Activated CD8-positive, alpha-beta T cell treated with anti-CD3 and anti-CD28 coated beads for 36 hours (primary cell): Measurements from ENCODE around the gene MTFP1. TPM values are rescaled to one million over a fixed set of nuclear protein-coding genes. Genes with fewer than 3 reads are reported as not detected.

Experiments used
- ATAC-seq: fragments of 200-7000 bp; cut with Tn5 transposase; one replicate; pipeline ENCODE4 v1.10.0; 2021; ENCODE audit warnings: mild to moderate bottlenecking, moderate library complexity
- CTCF ChIA-PET: fragments of 350-600 bp; sonication (Branson Sonifier 250); formaldehyde crosslinking; loops from one replicate; lab custom pipeline; 2021; ENCODE audit warnings: antibody characterized with exemption; lab: Charles Lee
- POLR2A ChIA-PET: fragments of 350-600 bp; sonication (Branson Sonifier 250); formaldehyde crosslinking; loops from one replicate; lab custom pipeline; 2021; ENCODE audit warnings: antibody characterized with exemption; lab: Charles Lee
- DNase-seq: peaks from one replicate; pipeline ENCODE4 v3.0.0-alpha.2; 2020
- H3K27ac Mint-ChIP-seq: one replicate; pipeline ENCODE4 v1.8.0; 2021; ENCODE audit warnings: mild to moderate bottlenecking, mixed read lengths
- H3K27me3 Mint-ChIP-seq: one replicate; pipeline ENCODE4 v1.8.0; 2021; ENCODE audit warnings: mixed read lengths
- H3K36me3 Mint-ChIP-seq: one replicate; pipeline ENCODE4 v1.8.0; 2021; ENCODE audit warnings: low read depth, mixed read lengths
- H3K4me1 Mint-ChIP-seq: one replicate; pipeline ENCODE4 v1.8.0; 2021; ENCODE audit warnings: low read depth, mixed read lengths
- H3K4me3 Mint-ChIP-seq: one replicate; pipeline ENCODE4 v1.8.0; 2021; ENCODE audit warnings: mild to moderate bottlenecking, moderate library complexity, mixed read lengths
- H3K9me3 Mint-ChIP-seq: one replicate; pipeline ENCODE4 v1.8.0; 2021; ENCODE audit warnings: mixed read lengths
- intact Hi-C: fragments of 100-400 bp; cut with micrococcal nuclease; formaldehyde crosslinking; loops from one replicate; pipeline ENCODE4 v1.10.0; 2022
- total RNA-seq, 2 experiments: library from RNA; stranded (reverse); gene quantifications; one replicate each; pipeline ENCODE4 v1.2.3, GENCODE V29; 2021
- TF ChIP-seq, protein P1 (sequence below): fragments of 200-600 bp; IDR thresholded peaks from one replicate; pipeline ENCODE4 v1.8.0; 2022; ENCODE audit warnings: antibody characterized with exemption, mild to moderate bottlenecking

Gene MTFP1
- total RNA-seq, 2 experiments from 2014 or later: 89.8 to 93.8 TPM

GRCh38 chr22:30383061-30383460 lies 42.5 kb upstream of the MTFP1 start:
- TF ChIP-seq, protein P1, sequence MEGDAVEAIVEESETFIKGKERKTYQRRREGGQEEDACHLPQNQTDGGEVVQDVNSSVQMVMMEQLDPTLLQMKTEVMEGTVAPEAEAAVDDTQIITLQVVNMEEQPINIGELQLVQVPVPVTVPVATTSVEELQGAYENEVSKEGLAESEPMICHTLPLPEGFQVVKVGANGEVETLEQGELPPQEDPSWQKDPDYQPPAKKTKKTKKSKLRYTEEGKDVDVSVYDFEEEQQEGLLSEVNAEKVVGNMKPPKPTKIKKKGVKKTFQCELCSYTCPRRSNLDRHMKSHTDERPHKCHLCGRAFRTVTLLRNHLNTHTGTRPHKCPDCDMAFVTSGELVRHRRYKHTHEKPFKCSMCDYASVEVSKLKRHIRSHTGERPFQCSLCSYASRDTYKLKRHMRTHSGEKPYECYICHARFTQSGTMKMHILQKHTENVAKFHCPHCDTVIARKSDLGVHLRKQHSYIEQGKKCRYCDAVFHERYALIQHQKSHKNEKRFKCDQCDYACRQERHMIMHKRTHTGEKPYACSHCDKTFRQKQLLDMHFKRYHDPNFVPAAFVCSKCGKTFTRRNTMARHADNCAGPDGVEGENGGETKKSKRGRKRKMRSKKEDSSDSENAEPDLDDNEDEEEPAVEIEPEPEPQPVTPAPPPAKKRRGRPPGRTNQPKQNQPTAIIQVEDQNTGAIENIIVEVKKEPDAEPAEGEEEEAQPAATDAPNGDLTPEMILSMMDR: no peak
- intact Hi-C loops: no loop called here
- Mint-ChIP-seq H3K36me3 (no peaks in the 10 kb centered on the region), H3K27me3 (no peaks in the 10 kb centered on the region), H3K9me3 (no peaks in the 10 kb centered on the region), H3K4me3 (no peak overlapping the region), H3K4me1 (peaks cover 9% of the 10 kb centered on the region), H3K27ac (no peak overlapping the region)
- DNase-seq (no peak), ATAC-seq (no peak)
- POLR2A ChIA-PET: interaction anchor here (1.2 kb wide), 1 partner anchor 14 kb away, joined by 3 read pairs; no protein-coding TSS in a partner anchor
- CTCF ChIA-PET: interaction anchor here (1.0 to 21.0 kb wide), 3 partner anchors 9 to 128 kb away, joined by 3 to 472 read pairs (median 5); partner anchors contain the start of gene CASTOR1

DNA sequence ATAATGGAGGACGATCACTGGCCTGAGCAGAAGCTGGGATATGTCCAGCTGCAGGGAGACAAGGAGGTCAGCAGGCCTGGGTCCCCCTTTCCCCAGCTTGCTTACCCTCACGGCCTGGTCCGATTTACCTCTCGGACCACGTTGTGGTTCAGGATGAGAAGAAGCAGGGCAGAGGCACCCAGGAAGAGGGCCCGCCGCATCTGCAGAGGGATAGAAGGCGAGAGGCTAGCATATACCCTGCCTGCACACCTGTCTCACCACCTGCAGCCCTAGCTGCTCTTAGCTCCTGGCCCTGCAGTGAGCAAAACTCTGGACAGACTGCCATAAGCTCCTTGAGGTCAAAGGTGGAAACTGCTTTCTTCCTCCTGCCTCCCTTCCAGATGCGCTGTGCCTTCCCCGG lies 39.6 kb upstream of the MTFP1 start:
- H3K4me1 Mint-ChIP-seq: peaks cover 9% of the 10 kb centered on the region

GRCh38 chr22:30386608-30386959 lies 39.0 kb upstream of the MTFP1 start:
- no peak for ATAC-seq
- Mint-ChIP-seq H3K4me1 (peaks cover 9% of the 10 kb centered on the region), H3K4me3 (peak overlapping the region; percentile 76), H3K27ac (no peak overlapping the region), H3K36me3 (no peaks in the 10 kb centered on the region), H3K27me3 (no peaks in the 10 kb centered on the region), H3K9me3 (no peaks in the 10 kb centered on the region)
- intact Hi-C loops: no loop called here
- DNase-seq: no peak
- ChIA-PET CTCF (interaction anchor here (0.9 to 21.0 kb wide), 10 partner anchors 10 to 122 kb away, joined by 3 to 472 read pairs (median 7); partner anchors contain the start of genes CASTOR1, MTFP1 and SEC14L2), POLR2A (interaction anchor here (1.3 to 2.5 kb wide), 2 partner anchors 9 to 98 kb away, joined by 4 to 19 read pairs; partner anchors contain the start of gene CASTOR1)
- TF ChIP-seq, protein P1: no peak

More for the DNA sequence above, 39.6 kb upstream of the MTFP1 start:
- H3K36me3 Mint-ChIP-seq: no peaks in the 10 kb centered on the region
- TF ChIP-seq, protein P1: no peak
- H3K27me3 Mint-ChIP-seq: no peaks in the 10 kb centered on the region
- no peak for DNase-seq
- H3K9me3 Mint-ChIP-seq: no peaks in the 10 kb centered on the region
- CTCF ChIA-PET: interaction anchor here (0.7 to 21.0 kb wide), 12 partner anchors 11 to 125 kb away, joined by 3 to 472 read pairs (median 4); partner anchors contain the start of genes CASTOR1 and SEC14L2
- peak overlapping the region; percentile 76 for H3K4me3 Mint-ChIP-seq
- no peak overlapping the region for H3K27ac Mint-ChIP-seq
- POLR2A ChIA-PET: interaction anchor here (0.6 to 2.5 kb wide), 4 partner anchors 8 to 1037 kb away, joined by 3 to 19 read pairs (median 4); partner anchors contain the start of gene CASTOR1
- intact Hi-C loops: no loop called here
- no peak for ATAC-seq

DNA sequence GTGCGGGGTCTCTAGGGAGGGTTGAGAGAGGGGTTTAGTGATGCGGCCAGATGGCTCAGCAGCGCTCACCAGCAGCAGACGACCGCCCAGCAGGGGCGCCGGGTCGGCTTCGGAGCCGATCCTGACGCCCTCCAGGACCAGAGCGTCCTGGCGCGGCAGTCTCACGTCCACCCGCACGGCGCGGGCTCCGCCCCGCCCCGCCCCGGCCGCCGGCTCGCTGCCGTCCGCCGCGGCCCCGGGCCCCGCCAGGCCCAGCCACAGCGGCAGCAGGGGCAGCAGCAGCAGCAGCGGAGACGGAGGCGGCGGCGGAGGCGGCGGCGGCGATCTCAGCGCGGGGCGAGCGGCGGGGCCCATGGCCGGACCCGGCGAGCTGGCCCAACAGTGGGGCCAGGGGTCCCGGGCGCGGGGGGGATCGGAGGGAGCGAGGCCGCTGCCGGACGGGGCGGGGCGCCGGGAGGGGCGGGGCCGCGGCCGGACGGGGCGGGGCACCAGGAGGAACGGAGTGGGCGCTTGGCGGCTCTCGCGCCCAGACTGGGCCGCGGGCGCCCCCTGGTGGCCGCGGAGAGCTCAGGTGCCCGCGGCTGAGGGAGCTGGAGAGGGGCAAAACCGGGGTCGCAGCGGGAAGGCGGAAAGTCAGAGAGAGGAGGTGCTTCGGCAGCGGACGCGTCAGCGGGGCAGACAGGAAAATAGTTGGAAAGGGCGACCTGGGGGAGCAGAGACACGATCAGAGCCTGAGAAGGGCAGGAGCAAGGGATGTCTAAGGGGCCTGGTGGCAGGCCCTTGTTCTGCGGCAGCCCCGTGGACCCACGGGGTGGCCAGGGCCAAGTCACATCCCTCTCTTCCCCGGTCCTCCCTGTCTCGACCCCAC lies 38.4 kb upstream of the MTFP1 start, which contains the start of gene RNF215:
RNF215 (minus strand) TSS at position 452 of the 868 bp plus-strand sequence; CDS start at position 354, 98 bp downstream.
- DNase-seq (peak; percentile 78), ATAC-seq (peak; percentile 78)
- no peaks in the 10 kb centered on the region for H3K9me3 Mint-ChIP-seq
- intact Hi-C loops: no loop called here
- POLR2A ChIA-PET: interaction anchor here (0.6 to 2.5 kb wide), 5 partner anchors 30 to 118 kb away, joined by 3 to 19 read pairs (median 3); partner anchors contain the start of genes CASTOR1, CCDC157 and SF3A1
- CTCF ChIA-PET: interaction anchor here (0.6 to 21.0 kb wide), 38 partner anchors 8 to 284 kb away, joined by 3 to 472 read pairs (median 4); partner anchors contain the start of genes CASTOR1, CCDC157, MTFP1 and SEC14L2
- H3K4me1 Mint-ChIP-seq: peaks cover 15% of the 10 kb centered on the region
- H3K27me3 Mint-ChIP-seq: no peaks in the 10 kb centered on the region
- TF ChIP-seq, protein P1: peak; percentile 89
- H3K4me3 Mint-ChIP-seq: peak within 1 kb of the TSS; percentile 76
- H3K36me3 Mint-ChIP-seq: no peaks in the 10 kb centered on the region
- H3K27ac Mint-ChIP-seq: peak within 1 kb of the TSS; percentile 43
